Activated T-cell treated with anti-CD3 and anti-CD28 coated beads, Interleukin-2, amount 50 U/mL, for 4 hours (primary cell): ENCODE results near the gene CARNS1. TPM values are rescaled to one million over a fixed set of nuclear protein-coding genes. Genes with fewer than 3 reads are reported as not detected.

Source experiments
- ATAC-seq, 2 donors: fragments of 200-7000 bp; cut with Tn5 transposase; one replicate each; pipeline ENCODE4 v1.10.0; 2021
- DNase-seq: peaks from one replicate; pipeline ENCODE4 v3.0.0-alpha.2; 2020
- H3K27me3 Mint-ChIP-seq: one replicate; pipeline ENCODE4 v1.8.0; 2021; ENCODE audit warnings: low read depth, mixed read lengths
- H3K36me3 Mint-ChIP-seq: one replicate; pipeline ENCODE4 v1.8.0; 2022; ENCODE audit warnings: mixed read lengths; ENCODE audit not compliant: insufficient read depth
- H3K4me1 Mint-ChIP-seq: one replicate; pipeline ENCODE4 v1.8.0; 2021; ENCODE audit warnings: low read depth, mixed read lengths
- H3K4me3 Mint-ChIP-seq: one replicate; pipeline ENCODE4 v1.8.0; 2021; ENCODE audit warnings: mild to moderate bottlenecking, moderate library complexity, mixed read lengths
- H3K9me3 Mint-ChIP-seq: one replicate; pipeline ENCODE4 v1.8.0; 2021; ENCODE audit warnings: mixed read lengths
- total RNA-seq, 3 donors: library from RNA; stranded (reverse); gene quantifications; one replicate each; pipeline ENCODE4 v1.2.1, GENCODE V29; 2021

Gene CARNS1
- total RNA-seq, 3 donors from 2014 or later, result 1.4 to 2.2 (median 1.5) TPM

GRCh38 chr11:67382276-67383136 lies 33.0 kb upstream of the CARNS1 start:
- ATAC-seq (peak; percentile 94), DNase-seq (peak; percentile 83)
- H3K9me3 Mint-ChIP-seq, result no peaks in the 10 kb centered on the region
- H3K4me1 Mint-ChIP-seq, result peaks cover 5% of the 10 kb centered on the region
- no peak overlapping the region for H3K4me3 Mint-ChIP-seq
- H3K36me3 Mint-ChIP-seq, result no peaks in the 10 kb centered on the region
- H3K27me3 Mint-ChIP-seq, result no peaks in the 10 kb centered on the region

- Mint-ChIP-seq H3K27me3 (no peaks in the 10 kb centered on the region), H3K9me3 (no peaks in the 10 kb centered on the region), H3K36me3 (no peaks in the 10 kb centered on the region), H3K4me3 (no peak overlapping the region), H3K4me1 (peaks cover 13% of the 10 kb centered on the region)
- no peak for DNase-seq
- ATAC-seq, result no peak
These were observed 30.6 kb upstream of the CARNS1 start for GRCh38 chr11:67384851-67385366.

- H3K4me1 Mint-ChIP-seq, result peaks cover 18% of the 10 kb centered on the region
- H3K36me3 Mint-ChIP-seq, result no peaks in the 10 kb centered on the region
- ATAC-seq, result no peak
- H3K4me3 Mint-ChIP-seq, result no peak overlapping the region
- no peaks in the 10 kb centered on the region for H3K27me3 Mint-ChIP-seq
- no peak for DNase-seq
- H3K9me3 Mint-ChIP-seq, result no peaks in the 10 kb centered on the region
These were observed 28.4 kb upstream of the CARNS1 start for GRCh38 chr11:67387069-67387468.

GRCh38 chr11:67387518-67387917 lies 28.0 kb upstream of the CARNS1 start:
- H3K4me1 Mint-ChIP-seq, result peaks cover 19% of the 10 kb centered on the region

GRCh38 chr11:67389477-67389876 lies 26.0 kb upstream of the CARNS1 start:
- ATAC-seq, result peak in 1 of 2 donors; percentile 19
- H3K36me3 Mint-ChIP-seq, result peaks cover 2% of the 10 kb centered on the region
- H3K4me3 Mint-ChIP-seq, result peak overlapping the region; percentile 64
- H3K4me1 Mint-ChIP-seq, result peaks cover 32% of the 10 kb centered on the region
- no peaks in the 10 kb centered on the region for H3K9me3 Mint-ChIP-seq
- DNase-seq, result peak; percentile 54
- H3K27me3 Mint-ChIP-seq, result no peaks in the 10 kb centered on the region

More at GRCh38 chr11:67387518-67387917, 28.0 kb upstream of the CARNS1 start:
- Mint-ChIP-seq H3K9me3 (no peaks in the 10 kb centered on the region), H3K36me3 (no peaks in the 10 kb centered on the region), H3K4me3 (no peak overlapping the region), H3K27me3 (no peaks in the 10 kb centered on the region)
- DNase-seq (no peak), ATAC-seq (no peak)

GRCh38 chr11:67390947-67391303 lies 24.6 kb upstream of the CARNS1 start:
- ATAC-seq (no peak), DNase-seq (no peak)
- Mint-ChIP-seq H3K27me3 (no peaks in the 10 kb centered on the region), H3K9me3 (no peaks in the 10 kb centered on the region), H3K4me1 (peaks cover 32% of the 10 kb centered on the region), H3K36me3 (peaks cover 2% of the 10 kb centered on the region), H3K4me3 (peak overlapping the region; percentile 92)

- peak within 1 kb of the TSS; percentile 92 for H3K4me3 Mint-ChIP-seq
These were observed 23.9 kb upstream of the CARNS1 start, which contains the start of gene RAD9A for GRCh38 chr11:67391304-67392182. Gene RAD9A, plus strand, starts transcription at chr11:67391986. Its CDS starts 59 bp downstream, at chr11:67392045.

GRCh38 chr11:67392183-67392715 lies 23.2 kb upstream of the CARNS1 start:
- no peak for ATAC-seq
- H3K9me3 Mint-ChIP-seq, result no peaks in the 10 kb centered on the region
- no peak for DNase-seq
- no peaks in the 10 kb centered on the region for H3K27me3 Mint-ChIP-seq
- peaks cover 2% of the 10 kb centered on the region for H3K36me3 Mint-ChIP-seq
- peaks cover 40% of the 10 kb centered on the region for H3K4me1 Mint-ChIP-seq
- H3K4me3 Mint-ChIP-seq, result peak overlapping the region; percentile 92

More at GRCh38 chr11:67391304-67392182, 23.9 kb upstream of the CARNS1 start, which contains the start of gene RAD9A:
- H3K27me3 Mint-ChIP-seq, result no peaks in the 10 kb centered on the region
- no peaks in the 10 kb centered on the region for H3K9me3 Mint-ChIP-seq
- ATAC-seq (peak; percentile 85 to 86), DNase-seq (peak; percentile 89)
- H3K36me3 Mint-ChIP-seq, result peaks cover 2% of the 10 kb centered on the region
- peaks cover 35% of the 10 kb centered on the region for H3K4me1 Mint-ChIP-seq

GRCh38 chr11:67393437-67393836 lies 22.0 kb upstream of the CARNS1 start:
- H3K4me1 Mint-ChIP-seq, result peaks cover 52% of the 10 kb centered on the region
- DNase-seq, result no peak
- H3K9me3 Mint-ChIP-seq, result no peaks in the 10 kb centered on the region
- peaks cover 8% of the 10 kb centered on the region for H3K36me3 Mint-ChIP-seq
- ATAC-seq, result no peak
- H3K27me3 Mint-ChIP-seq, result no peaks in the 10 kb centered on the region
- H3K4me3 Mint-ChIP-seq, result peak overlapping the region; percentile 92

- H3K9me3 Mint-ChIP-seq, result no peaks in the 10 kb centered on the region
These were observed 21.5 kb upstream of the CARNS1 start for GRCh38 chr11:67393990-67394389.

GRCh38 chr11:67395555-67396258 lies 19.8 kb upstream of the CARNS1 start:
- peaks cover 8% of the 10 kb centered on the region for H3K36me3 Mint-ChIP-seq
- H3K4me1 Mint-ChIP-seq, result peaks cover 56% of the 10 kb centered on the region
- DNase-seq (no peak), ATAC-seq (no peak)
- no peaks in the 10 kb centered on the region for H3K27me3 Mint-ChIP-seq
- no peaks in the 10 kb centered on the region for H3K9me3 Mint-ChIP-seq
- no peak overlapping the region for H3K4me3 Mint-ChIP-seq

More at GRCh38 chr11:67393990-67394389, 21.5 kb upstream of the CARNS1 start:
- DNase-seq (no peak), ATAC-seq (no peak)
- Mint-ChIP-seq H3K36me3 (peaks cover 8% of the 10 kb centered on the region), H3K27me3 (no peaks in the 10 kb centered on the region), H3K4me1 (peaks cover 53% of the 10 kb centered on the region), H3K4me3 (peak overlapping the region; percentile 92)

GRCh38 chr11:67396259-67396581 lies 19.3 kb upstream of the CARNS1 start:
- DNase-seq (no peak), ATAC-seq (no peak)
- H3K36me3 Mint-ChIP-seq, result peaks cover 8% of the 10 kb centered on the region
- H3K4me3 Mint-ChIP-seq, result no peak overlapping the region
- H3K27me3 Mint-ChIP-seq, result no peaks in the 10 kb centered on the region
- H3K4me1 Mint-ChIP-seq, result peaks cover 55% of the 10 kb centered on the region
- H3K9me3 Mint-ChIP-seq, result no peaks in the 10 kb centered on the region

- no peaks in the 10 kb centered on the region for H3K9me3 Mint-ChIP-seq
- no peaks in the 10 kb centered on the region for H3K27me3 Mint-ChIP-seq
- H3K4me3 Mint-ChIP-seq, result no peak overlapping the region
- DNase-seq, result no peak
- H3K4me1 Mint-ChIP-seq, result peaks cover 53% of the 10 kb centered on the region
- peaks cover 8% of the 10 kb centered on the region for H3K36me3 Mint-ChIP-seq
- ATAC-seq, result no peak
These were observed 18.7 kb upstream of the CARNS1 start for GRCh38 chr11:67396587-67397389.
